H1 (cell line): ENCODE measurements around the gene RASA4B. TPM values are rescaled to one million over a fixed set of nuclear protein-coding genes. Genes with fewer than 3 reads are reported as not detected.

Experiments
- CTCF ChIA-PET: fragments of 300-600 bp; sonication (Branson Sonifier 250); formaldehyde crosslinking; loops from one replicate; lab custom pipeline; 2021; ENCODE audit not compliant: partially characterized antibody; lab: Charles Lee
- POLR2A ChIA-PET: fragments of 300-600 bp; sonication (Branson Sonifier 250); formaldehyde crosslinking; loops from one replicate; lab custom pipeline; 2021; ENCODE audit warnings: inconsistent platforms; ENCODE audit not compliant: partially characterized antibody; lab: Charles Lee
- DNase-seq, 2 experiments: peaks; one replicate each; pipeline versions ENCODE4 v3.0.0 to v3.0.0-alpha.2; 2010 to 2022; ENCODE audit warnings: low spot score in 2 of 2, low read depth in 1 of 2, mixed read lengths in 1 of 2
- FAIRE-seq: peaks from 2 replicates; lab custom pipeline; 2011; peaks lifted over from hg19 to GRCh38; lab: Jason Lieb, UNC
- H2AFZ ChIP-seq: 2 replicates; pipeline ENCODE4 v1.8.1; 2012; ENCODE audit warnings: low read length, inconsistent platforms
- H2AK5ac ChIP-seq: 2 replicates; pipeline ENCODE4 v1.6.1; 2013; ENCODE audit warnings: low read depth, low read length
- H2BK120ac ChIP-seq: replicated peaks from 2 replicates; pipeline ENCODE3; 2013; ENCODE audit warnings: low read depth, low read length, inconsistent platforms
- H2BK12ac ChIP-seq: 2 replicates; pipeline ENCODE4 v1.6.1; 2013; ENCODE audit warnings: low read depth, low read length
- H2BK15ac ChIP-seq: 2 replicates; pipeline ENCODE4 v1.6.1; 2013; ENCODE audit warnings: low read length
- H2BK20ac ChIP-seq: 2 replicates; pipeline ENCODE4 v1.6.1; 2013; ENCODE audit warnings: low read length
- H2BK5ac ChIP-seq: 2 replicates; pipeline ENCODE4 v1.6.1; 2013; ENCODE audit warnings: low read depth, low read length
- H3K14ac ChIP-seq: 2 replicates; pipeline ENCODE4 v1.6.1; 2013; ENCODE audit warnings: inconsistent platforms; ENCODE audit not compliant: insufficient read length
- H3K18ac ChIP-seq: 2 replicates; pipeline ENCODE4 v1.6.1; 2013; ENCODE audit warnings: low read length; ENCODE audit errors: extremely low read depth
- H3K23ac ChIP-seq: 2 replicates; pipeline ENCODE4 v1.6.1; 2013; ENCODE audit warnings: inconsistent platforms; ENCODE audit not compliant: insufficient read length
- H3K23me2 ChIP-seq: 2 replicates; pipeline ENCODE4 v1.6.1; 2013; ENCODE audit warnings: low read depth, low read length
- H3K27ac ChIP-seq: 2 replicates; pipeline ENCODE4 v1.6.1; 2011; ENCODE audit warnings: low read depth, low read length, inconsistent platforms
- H3K27me3 ChIP-seq, 4 experiments: replicated peaks in 1 of 4; 1 replicate in 1 of 4; 2 replicates in 3 of 4; pipeline versions ENCODE4 v1.6.1 to v1.8.1; 2011 to 2013; ENCODE audit warnings: low read length in 3 of 4, mild to moderate bottlenecking in 3 of 4, inconsistent platforms in 2 of 4, mixed read lengths in 2 of 4, moderate library complexity in 1 of 4; ENCODE audit not compliant: control insufficient read depth in 3 of 4, insufficient read depth in 3 of 4; ENCODE audit errors: extremely low read depth in 1 of 4
- H3K36me3 ChIP-seq, 4 experiments: 2 replicates each; pipeline versions ENCODE4 v1.6.1 to v1.8.1; 2011 to 2013; ENCODE audit warnings: mild to moderate bottlenecking in 4 of 4, low read length in 3 of 4, moderate library complexity in 2 of 4, control low read depth in 1 of 4, inconsistent platforms in 1 of 4; ENCODE audit not compliant: insufficient read depth in 4 of 4, control insufficient read depth in 2 of 4
- H3K4ac ChIP-seq: replicated peaks from 2 replicates; pipeline ENCODE3; 2013; ENCODE audit warnings: low read length, low read depth, mixed read lengths, inconsistent platforms; ENCODE audit not compliant: insufficient read length
- H3K4me1 ChIP-seq, 4 experiments: replicated peaks in 1 of 4; 1 replicate in 1 of 4; 2 replicates in 3 of 4; pipeline versions ENCODE4 v1.6.1 to v1.8.1; 2011 to 2013; ENCODE audit warnings: low read length in 3 of 4, inconsistent platforms in 2 of 4, mixed read lengths in 1 of 4; ENCODE audit not compliant: insufficient read depth in 4 of 4, control insufficient read depth in 3 of 4
- H3K4me2 ChIP-seq, 2 experiments: 2 replicates each; pipeline versions ENCODE4 v1.6.1 to v1.8.1; 2011 to 2013; ENCODE audit warnings: low read depth in 2 of 2, low read length in 2 of 2, control low read depth in 1 of 2, inconsistent platforms in 1 of 2, mild to moderate bottlenecking in 1 of 2; ENCODE audit not compliant: insufficient read depth in 1 of 2
- H3K4me3 ChIP-seq, 4 experiments: fragments of 200-600, 300-600 bp in 1 of 4; sonication (generic), shearing (Covaris generic), sonication (Bioruptor Twin) in 1 of 4; 2 replicates each; pipeline versions ENCODE4 v1.5.1 to v1.8.1; 2011 to 2016; ENCODE audit warnings: low read length in 4 of 4, low read depth in 3 of 4, control low read depth in 2 of 4, inconsistent platforms in 2 of 4, mild to moderate bottlenecking in 2 of 4, mixed read lengths in 1 of 4, moderate library complexity in 1 of 4; ENCODE audit not compliant: insufficient read depth in 2 of 4; ENCODE audit errors: extremely low read depth in 1 of 4
- H3K56ac ChIP-seq: replicated peaks from 2 replicates; pipeline ENCODE3; 2013; ENCODE audit warnings: low read depth, mild to moderate bottlenecking, mixed read lengths, low read length, inconsistent platforms; ENCODE audit not compliant: insufficient read length
- H3K79me1 ChIP-seq: 2 replicates; pipeline ENCODE4 v1.6.1; 2013; ENCODE audit warnings: low read depth, low read length, control low read depth
- H3K79me2 ChIP-seq, 2 experiments: 2 replicates each; pipeline versions ENCODE4 v1.6.1 to v1.8.1; 2012 to 2013; ENCODE audit warnings: low read length in 2 of 2, mild to moderate bottlenecking in 2 of 2, inconsistent platforms in 1 of 2; ENCODE audit not compliant: insufficient read depth in 2 of 2, control insufficient read depth in 1 of 2
- H3K9ac ChIP-seq, 4 experiments: replicated peaks in 1 of 4; 1 replicate in 1 of 4; 2 replicates in 3 of 4; pipeline versions ENCODE4 v1.6.1 to v1.8.1; 2011 to 2013; ENCODE audit warnings: low read depth in 3 of 4, low read length in 3 of 4, control low read depth in 2 of 4, mild to moderate bottlenecking in 2 of 4, moderate library complexity in 2 of 4, inconsistent platforms in 1 of 4; ENCODE audit errors: extremely low read depth in 1 of 4
- H3K9me3 ChIP-seq, 2 experiments: 2 replicates each; pipeline versions ENCODE4 v1.6.1 to v1.8.1; 2012 to 2013; ENCODE audit warnings: mild to moderate bottlenecking in 2 of 2, moderate library complexity in 2 of 2, control low read depth in 1 of 2, inconsistent platforms in 1 of 2, low read depth in 1 of 2, low read length in 1 of 2, mixed read lengths in 1 of 2; ENCODE audit not compliant: insufficient read depth in 2 of 2
- H4K20me1 ChIP-seq, 2 experiments: replicated peaks in 1 of 2; 2 replicates each; pipeline versions ENCODE3 to v1.8.1; 2011 to 2013; ENCODE audit warnings: inconsistent platforms in 2 of 2, low read length in 2 of 2, mild to moderate bottlenecking in 1 of 2; ENCODE audit not compliant: insufficient read depth in 2 of 2, control insufficient read depth in 1 of 2
- H4K5ac ChIP-seq: 2 replicates; pipeline ENCODE4 v1.6.1; 2013; ENCODE audit warnings: low read length, low read depth, mixed read lengths, inconsistent platforms; ENCODE audit not compliant: insufficient read length
- H4K8ac ChIP-seq: 2 replicates; pipeline ENCODE4 v1.8.0; 2013; ENCODE audit warnings: mild to moderate bottlenecking, moderate library complexity, low read length, inconsistent platforms; ENCODE audit not compliant: insufficient read depth; ENCODE audit errors: extremely low read depth
- H4K91ac ChIP-seq: replicated peaks from 2 replicates; pipeline ENCODE3; 2013; ENCODE audit warnings: low read length, mixed read lengths, inconsistent platforms; ENCODE audit not compliant: insufficient read length
- CBX5 ChIP-seq: fragments of 300-800, 300-1000 bp; sonication (generic); IDR thresholded peaks from 2 replicates; pipeline ENCODE4 v1.7.1; 2016; ENCODE audit warnings: antibody characterized with exemption, low read length, low read depth
- CTBP2 ChIP-seq: IDR thresholded peaks from 2 replicates; pipeline ENCODE4 v1.7.0; 2011; ENCODE audit warnings: borderline replicate concordance, mild to moderate bottlenecking, moderate library complexity, mixed read lengths, low read length; ENCODE audit not compliant: insufficient read depth, insufficient read length
- FOSL1 ChIP-seq: IDR thresholded peaks from 2 replicates; pipeline ENCODE4 v1.6.1; 2011; ENCODE audit warnings: mild to moderate bottlenecking, low read depth, low read length, moderate library complexity; ENCODE audit not compliant: insufficient read depth
- GTF2F1 ChIP-seq: IDR thresholded peaks from 2 replicates; pipeline ENCODE4 v1.6.1; 2012; ENCODE audit warnings: low read depth, low read length, improper control_type of control experiment, borderline replicate concordance
- JUN ChIP-seq: IDR thresholded peaks from 2 replicates; pipeline ENCODE4 v1.6.1; 2011; ENCODE audit warnings: low read depth, mild to moderate bottlenecking, improper control_type of control experiment, low read length
- KDM5A ChIP-seq: fragments of 200-600 bp; IDR thresholded peaks from 2 replicates; pipeline ENCODE4 v1.7.1; 2012; ENCODE audit warnings: mild to moderate bottlenecking, low read length, inconsistent platforms, mixed read lengths
- POLR2AphosphoS5 ChIP-seq: IDR thresholded peaks from 2 replicates; pipeline ENCODE4 v1.6.1; 2011; ENCODE audit warnings: low read depth, low read length
- RNF2 ChIP-seq: fragments of 200-900, 300-1000 bp; sonication (generic); IDR thresholded peaks from 2 replicates; pipeline ENCODE4 v1.7.1; 2016; ENCODE audit warnings: borderline replicate concordance, low read depth, mild to moderate bottlenecking, antibody characterized with exemption, low read length; ENCODE audit not compliant: poor library complexity, severe bottlenecking; ENCODE audit errors: missing control alignments
- SIRT6 ChIP-seq: IDR thresholded peaks from one replicate; pipeline ENCODE4 v1.7.1; 2012; ENCODE audit warnings: low read length, inconsistent platforms
- SP2 ChIP-seq: IDR thresholded peaks from 2 replicates; pipeline ENCODE4 v1.6.1; 2012; ENCODE audit warnings: mild to moderate bottlenecking, low read length, inconsistent platforms
- ZNF274 ChIP-seq: IDR thresholded peaks from 2 replicates; pipeline ENCODE4 v1.7.0; 2012; ENCODE audit warnings: low read length, borderline replicate concordance; ENCODE audit errors: extremely low read depth
- WGBS, 2 experiments: shearing (Covaris generic) in 1 of 2; methylation state at CpG; one replicate each; pipeline versions ENCODE4 v1.1.6 to v1.1.7; 2013 to 2015; ENCODE audit warnings: low lambda C conversion rate in 2 of 2, mixed read lengths in 2 of 2, inconsistent platforms in 1 of 2, low coverage in 1 of 2, missing lambda C conversion rate in 1 of 2; ENCODE audit not compliant: insufficient replicate concordance in 2 of 2, insufficient coverage in 1 of 2, insufficient read length in 1 of 2; ENCODE audit errors: extremely low coverage in 1 of 2, missing lambda C conversion rate in 1 of 2; 5-methylcytosine and 5-hydroxymethylcytosine counted together
- polyA plus RNA-seq, 7 experiments: library from polyadenylated mRNA; depleted of rRNA in 3 of 7; stranded (reverse) in 5 of 7; unstranded in 2 of 7; fragments of >200 nt in 5 of 7; fragments of 200-250 nt in 2 of 7; gene quantifications; 1 replicate in 5 of 7; 2 replicates in 1 of 7; 4 replicates in 1 of 7; pipeline versions ENCODE4 v1.2.1 to v1.2.3, GENCODE V29; 2011 to 2013; ENCODE audit warnings: missing spikeins in 2 of 7, mixed read lengths in 2 of 7
- total RNA-seq: library from RNA; stranded (reverse); fragmentation: NEBNext Ultra II Directional; extraction: Animal tissue kit (Norgen Biotek cat#: 25700); gene quantifications from 2 replicates; pipeline ENCODE4 v1.2.1, GENCODE V29; 2021
- TF ChIP-seq, protein P1 (sequence below): IDR thresholded peaks from 2 replicates; pipeline ENCODE4 v1.6.1; 2012; ENCODE audit warnings: low read length, inconsistent platforms

The RASA4B gene
- total and polyA plus RNA-seq, 2 of the 8 experiments (the other 6 are each of a cell fraction or from before 2014, with no cell fraction given) = 3.4 to 6.7 TPM

DNA sequence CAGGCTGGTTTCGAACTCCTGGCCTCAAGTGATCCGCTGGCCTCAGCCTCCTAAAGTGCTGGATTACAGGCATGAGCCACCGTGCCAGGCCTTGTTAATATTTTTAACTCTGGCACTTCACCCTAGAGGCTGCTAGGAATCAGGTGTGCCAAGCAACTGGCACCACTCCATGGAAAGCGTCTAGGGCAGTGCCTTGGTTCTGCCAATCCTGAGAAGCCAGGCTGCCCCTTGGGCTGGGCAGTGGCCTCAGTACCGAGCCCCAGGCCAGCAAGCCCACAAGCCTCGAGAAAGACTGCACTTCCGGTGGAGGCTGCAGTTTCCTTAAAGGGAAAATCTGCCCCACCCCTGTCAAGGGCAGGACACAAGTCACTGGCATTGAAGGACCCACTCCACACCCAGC lies 64.3 kb downstream of the RASA4B start:
- Histone ChIP-seq H3K4ac (no peak overlapping the region), H2BK12ac (no peak overlapping the region), H3K27ac (no peak overlapping the region), H4K91ac (no peak overlapping the region), H3K36me3 (peaks cover 4 to 15% (median 13%) of the 10 kb centered on the region in 4 experiments; a peak in 5 of 8 replicates), H4K20me1 (no peaks in the 10 kb centered on the region), H2BK20ac (no peak overlapping the region), H3K23me2 (no peaks in the 10 kb centered on the region; the same call in 1 of the 2 replicates), H3K79me2 (no peaks in the 10 kb centered on the region), H3K9ac (no peak overlapping the region), H4K5ac (no peak overlapping the region), H3K27me3 (no peaks in the 10 kb centered on the region; a peak in 1 of 7 replicates), H4K8ac (no peak overlapping the region), H3K4me1 (peaks cover 0 to 3% (median 0%) of the 10 kb centered on the region in 4 experiments; a peak in 2 of 7 replicates), H3K9me3 (no peaks in the 10 kb centered on the region), H2AFZ (no peak overlapping the region), H2BK120ac (no peak overlapping the region), H3K4me2 (no peak overlapping the region), H2BK15ac (no peak overlapping the region), H3K18ac (no peak overlapping the region), H3K79me1 (no peaks in the 10 kb centered on the region), H3K4me3 (no peak overlapping the region), H2BK5ac (no peak overlapping the region), H3K14ac (no peak overlapping the region), H3K56ac (no peak overlapping the region), H3K23ac (no peak overlapping the region), H2AK5ac (no peak overlapping the region)
- POLR2A ChIA-PET = interaction anchor here (1.4 to 4.5 kb wide), 6 partner anchors 7 to 58 kb away, joined by 5 to 27 read pairs (median 14); partner anchors contain the start of genes ALKBH4, LRWD1 and PRKRIP1
- WGBS, 2 experiments = 93% methylated on average over 7 of the region's 7 CpGs; no CpG with 5 or more reads in 1 of the 2 experiments
- no peak for FAIRE-seq
- no peak for DNase-seq
- CTCF ChIA-PET = interaction anchor here (1.6 kb wide), 1 partner anchor 46 kb away, joined by 3 read pairs; no protein-coding TSS in a partner anchor
- TF ChIP-seq KDM5A (no peak), SP2 (no peak), SIRT6 (no peak), CBX5 (no peak), CTBP2 (no peak), RNF2 (no peak), FOSL1 (no peak), JUN (no peak), POLR2AphosphoS5 (no peak), ZNF274 (no peak), GTF2F1 (no peak)
- TF ChIP-seq, protein P1, sequence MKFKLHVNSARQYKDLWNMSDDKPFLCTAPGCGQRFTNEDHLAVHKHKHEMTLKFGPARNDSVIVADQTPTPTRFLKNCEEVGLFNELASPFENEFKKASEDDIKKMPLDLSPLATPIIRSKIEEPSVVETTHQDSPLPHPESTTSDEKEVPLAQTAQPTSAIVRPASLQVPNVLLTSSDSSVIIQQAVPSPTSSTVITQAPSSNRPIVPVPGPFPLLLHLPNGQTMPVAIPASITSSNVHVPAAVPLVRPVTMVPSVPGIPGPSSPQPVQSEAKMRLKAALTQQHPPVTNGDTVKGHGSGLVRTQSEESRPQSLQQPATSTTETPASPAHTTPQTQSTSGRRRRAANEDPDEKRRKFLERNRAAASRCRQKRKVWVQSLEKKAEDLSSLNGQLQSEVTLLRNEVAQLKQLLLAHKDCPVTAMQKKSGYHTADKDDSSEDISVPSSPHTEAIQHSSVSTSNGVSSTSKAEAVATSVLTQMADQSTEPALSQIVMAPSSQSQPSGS = no peak
